HG03196 (cell line): ENCODE data around the gene CRISP3.

Source experiments
- ATAC-seq: cut with Tn5 transposase; IDR thresholded peaks from one replicate; pipeline ENCODE4 v1.9.1; 2021; ENCODE audit not compliant: unreplicated experiment

The CRISP3 gene

DNA sequence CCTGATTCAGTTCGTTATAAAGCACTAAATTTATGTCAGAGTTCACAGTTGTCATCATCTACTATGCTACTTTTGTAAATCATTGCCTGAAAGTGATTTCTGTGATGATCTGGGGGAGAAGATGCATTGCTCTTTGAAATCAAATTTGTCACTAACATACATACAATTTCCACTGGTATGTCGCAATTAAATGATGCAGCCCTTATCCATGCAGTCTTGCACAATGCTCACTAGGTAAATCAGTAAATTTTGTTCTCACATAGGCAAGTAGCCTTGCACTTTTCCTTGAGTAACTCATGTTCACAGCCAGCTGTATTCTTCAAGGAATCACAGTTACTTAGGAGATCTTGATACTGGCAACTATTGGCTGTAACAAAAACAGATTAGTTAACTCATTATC lies 51.7 kb downstream of the CRISP3 start:
- ATAC-seq, result no peak
